NCI-H1417 treated with DMSO at 0.1 percent for 48 hours (cell line): ENCODE data around the gene ARMC5.
"Not testable (repeated sequence)": the region's sequence is repeated elsewhere in the genome, so short reads cannot be mapped to it uniquely, and the experiment has no call there.

Experiments
- DNase-seq: peaks from one replicate; lab custom pipeline; 2025; lab: John Stamatoyannopoulos, UW

The ARMC5 gene

GRCh38 chr16:31499928-31500327 is 40.6 kb downstream of the ARMC5 start:
- no peak for DNase-seq

- DNase-seq: no peak
These were observed 42.1 kb downstream of the ARMC5 start for GRCh38 chr16:31501226-31501965.

DNA sequence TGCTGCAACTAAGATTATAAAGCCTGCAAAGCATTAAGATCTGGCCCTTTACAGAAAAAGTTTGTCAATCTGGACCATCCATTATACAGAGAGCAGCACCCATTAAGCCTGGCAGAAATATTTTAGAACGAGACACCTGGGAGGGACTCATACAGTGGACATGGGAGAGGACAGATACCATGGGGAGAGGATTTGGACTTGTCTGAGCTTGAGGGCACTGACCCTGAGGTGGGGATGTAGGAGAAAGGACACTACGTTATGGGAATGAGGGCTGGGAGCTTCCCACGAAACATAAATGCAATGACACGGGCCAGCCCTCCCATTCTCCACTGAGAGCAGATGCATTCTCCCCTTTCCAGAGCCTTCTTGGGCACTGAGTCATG is 42.7 kb downstream of the ARMC5 start:
- DNase-seq: no peak

DNA sequence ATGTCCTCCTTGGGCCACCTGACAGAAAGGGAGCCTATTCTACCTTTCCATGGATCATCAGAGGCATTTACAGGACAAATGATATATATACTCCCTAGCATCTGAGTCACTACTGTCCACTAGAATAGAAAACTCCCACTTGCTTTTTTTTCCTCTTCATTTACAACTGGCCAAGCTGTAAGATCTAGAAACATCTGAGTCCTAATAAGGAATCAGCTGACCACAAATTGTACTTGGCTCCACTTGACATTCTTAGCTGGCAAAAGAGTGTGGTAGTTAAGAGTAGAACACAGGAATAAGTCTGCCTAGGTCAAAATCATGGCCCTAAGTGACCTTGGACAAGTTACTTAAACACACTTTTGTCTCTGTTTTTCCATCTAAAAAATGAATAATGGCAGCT is 43.7 kb downstream of the ARMC5 start:
- DNase-seq: no peak

- DNase-seq: not testable (repeated sequence)
These were observed 44.3 kb downstream of the ARMC5 start for GRCh38 chr16:31503555-31503954.

DNA sequence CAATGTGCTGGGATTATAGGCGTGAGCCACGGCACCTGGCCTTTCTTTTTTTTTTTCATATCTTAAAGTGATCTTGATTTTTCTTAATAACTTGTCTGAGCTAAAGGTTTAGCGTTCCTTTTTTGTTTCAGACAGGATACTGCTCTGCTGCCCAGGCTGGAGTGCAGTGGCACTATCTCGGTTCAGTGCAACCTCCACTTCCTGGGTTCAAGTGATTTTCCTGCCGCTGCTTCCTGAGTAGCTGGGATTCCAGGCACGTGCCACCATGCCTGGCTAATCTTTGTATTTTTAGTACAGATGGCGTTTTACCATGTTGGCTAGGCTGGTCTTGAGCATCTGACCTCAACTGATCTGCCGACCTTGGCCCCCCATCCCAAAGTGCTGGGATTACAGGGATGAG is 44.9 kb downstream of the ARMC5 start:
- DNase-seq: no peak

DNA sequence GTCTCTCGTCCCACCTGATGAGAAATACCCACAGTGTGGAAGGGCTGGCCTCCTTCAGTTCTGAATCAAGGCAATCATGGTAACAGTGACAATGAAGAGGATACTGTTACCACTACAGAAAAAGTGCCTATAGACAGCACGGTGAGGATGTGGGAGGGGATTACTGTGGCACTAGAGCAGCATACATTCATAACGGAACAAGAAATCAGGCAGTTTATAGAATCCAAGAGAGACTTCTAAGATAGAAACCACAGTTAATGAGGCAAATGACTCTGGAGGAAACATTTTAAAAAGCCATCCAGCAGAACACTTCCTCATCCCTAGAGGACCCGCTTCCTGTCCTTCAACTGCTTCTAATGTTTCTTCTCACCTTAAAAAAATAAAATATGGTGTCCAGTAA is 46.2 kb downstream of the ARMC5 start:
- no peak for DNase-seq

GRCh38 chr16:31507617-31507928 is 48.3 kb downstream of the ARMC5 start:
- no peak for DNase-seq

- peak; percentile 54 for DNase-seq
These were observed 48.8 kb downstream of the ARMC5 start, which contains the start of gene RUSF1 for GRCh38 chr16:31507929-31508705. RUSF1 (minus strand) TSS chr16:31508391; CDS start chr16:31508373, 18 bp downstream.

DNA sequence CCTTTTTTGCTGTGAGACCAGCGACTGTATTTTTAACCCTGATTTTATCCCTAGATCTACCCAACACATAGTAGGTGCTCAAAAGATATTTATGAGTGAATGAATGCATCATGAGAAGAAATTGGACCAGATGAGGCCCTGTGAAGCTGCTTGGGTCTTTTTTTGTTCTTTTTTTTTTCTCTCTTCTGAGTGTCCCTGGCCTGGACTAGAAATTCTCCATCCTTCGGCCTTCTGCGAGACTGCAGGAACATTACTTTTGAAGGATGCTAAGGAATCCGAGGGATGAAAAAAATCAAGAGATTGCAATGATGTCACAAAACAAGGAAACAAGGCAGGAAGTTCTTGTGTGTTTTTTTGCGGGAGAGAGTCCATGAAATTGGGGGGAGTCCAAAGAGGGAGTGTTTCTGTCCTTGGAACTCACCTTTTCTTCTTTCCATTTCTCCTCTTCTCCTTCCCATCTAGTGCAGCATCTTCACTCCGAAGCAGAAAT is 49.5 kb downstream of the ARMC5 start:
- no peak for DNase-seq

DNA sequence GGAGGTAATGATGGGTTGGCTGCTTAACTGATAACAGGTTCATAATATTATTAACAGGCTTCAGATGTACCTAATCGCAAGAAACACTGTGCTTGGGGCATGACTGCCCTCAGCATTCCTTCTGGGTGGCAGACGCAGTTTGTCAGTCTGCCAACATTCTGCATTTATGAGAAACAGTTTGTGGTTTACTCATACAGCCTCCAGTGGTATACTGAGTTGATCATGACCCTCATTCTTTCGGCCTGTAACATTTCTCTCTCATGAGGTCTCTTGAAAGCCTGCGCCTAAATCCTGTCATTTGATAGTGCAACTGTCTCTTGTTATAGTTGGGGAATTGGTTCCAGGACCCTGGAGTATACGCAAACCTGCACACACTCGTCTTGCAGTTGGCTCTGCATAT is 53.8 kb downstream of the ARMC5 start:
- DNase-seq: no peak

- DNase-seq: no peak
These were observed 54.6 kb downstream of the ARMC5 start for GRCh38 chr16:31513884-31514283.
